MM.1S (cell line): ENCODE results near the gene ESYT3.

Source experiments
- DNase-seq: peaks from one replicate; pipeline ENCODE4 v3.0.0-alpha.2; 2015
- H2AFZ ChIP-seq: fragments of 300-600 bp; sonication (generic); 2 replicates; pipeline ENCODE4 v1.6.0; 2016; ENCODE audit warnings: antibody characterized with exemption, low read length
- H3F3A ChIP-seq: fragments of 300-600 bp; sonication (generic); 2 replicates; pipeline ENCODE4 v1.6.1; 2016; ENCODE audit warnings: mild to moderate bottlenecking, antibody characterized with exemption, low read length, moderate library complexity, mixed read lengths; ENCODE audit not compliant: insufficient read depth
- H3K27ac ChIP-seq: fragments of 300-600 bp; sonication (generic); 2 replicates; pipeline ENCODE4 v1.5.1; 2016; ENCODE audit warnings: mild to moderate bottlenecking, low read length
- H3K27me3 ChIP-seq: fragments of 300-600 bp; sonication (generic); replicated peaks from 2 replicates; pipeline ENCODE4 v1.6.0; 2016; ENCODE audit warnings: low read length; ENCODE audit not compliant: insufficient read depth
- H3K36me3 ChIP-seq: fragments of 300-600 bp; sonication (generic); replicated peaks from 2 replicates; pipeline ENCODE4 v1.6.1; 2016; ENCODE audit warnings: mild to moderate bottlenecking, low read length, mixed read lengths; ENCODE audit not compliant: insufficient read depth
- H3K4me1 ChIP-seq: fragments of 300-600 bp; sonication (generic); 2 replicates; pipeline ENCODE4 v1.6.1; 2016; ENCODE audit warnings: low read length, mixed read lengths
- H3K4me2 ChIP-seq: fragments of 300-600 bp; sonication (generic); 2 replicates; pipeline ENCODE4 v1.6.0; 2016; ENCODE audit warnings: low read depth, low read length
- H3K4me3 ChIP-seq: fragments of 300-600 bp; sonication (generic); 2 replicates; pipeline ENCODE4 v1.5.1; 2016; ENCODE audit warnings: low read length, mixed read lengths
- H3K79me2 ChIP-seq: fragments of 300-600 bp; sonication (generic); 2 replicates; pipeline ENCODE4 v1.6.1; 2016; ENCODE audit warnings: mixed run types, low read length, mixed read lengths
- H3K9ac ChIP-seq: fragments of 300-600 bp; sonication (generic); 2 replicates; pipeline ENCODE4 v1.6.1; 2016; ENCODE audit warnings: low read length, mixed read lengths
- H3K9me2 ChIP-seq: fragments of 300-600 bp; sonication (generic); replicated peaks from 2 replicates; pipeline ENCODE4 v1.6.1; 2016; ENCODE audit warnings: mild to moderate bottlenecking, low read length, mixed read lengths; ENCODE audit not compliant: insufficient read depth
- H3K9me3 ChIP-seq: fragments of 300-600 bp; sonication (generic); replicated peaks from 2 replicates; pipeline ENCODE4 v1.6.1; 2016; ENCODE audit warnings: mild to moderate bottlenecking, low read length, mixed read lengths; ENCODE audit not compliant: insufficient read depth
- H4K20me1 ChIP-seq: fragments of 300-600 bp; sonication (generic); 2 replicates; pipeline ENCODE4 v1.6.1; 2016; ENCODE audit warnings: mild to moderate bottlenecking, low read length, moderate library complexity, mixed read lengths; ENCODE audit not compliant: insufficient read depth
- CTCF ChIP-seq: fragments of 300-600 bp; sonication (generic); IDR thresholded peaks from 2 replicates; pipeline ENCODE4 v1.5.1; 2016; ENCODE audit warnings: antibody characterized with exemption, low read length, mixed read lengths
- EZH2 ChIP-seq: fragments of 300-600 bp; sonication (generic); optimal IDR thresholded peaks from 2 replicates; pipeline ENCODE3; 2017; ENCODE audit warnings: low read depth, mild to moderate bottlenecking, antibody characterized with exemption, low read length, mixed read lengths
- EZH2phosphoT487 ChIP-seq: fragments of 300-600 bp; sonication (generic); IDR thresholded peaks from 2 replicates; pipeline ENCODE4 v1.6.1; 2018; ENCODE audit warnings: antibody characterized with exemption, low read length

Gene ESYT3

GRCh38 chr3:138497851-138498250 is 63.4 kb downstream of the ESYT3 start:
- H3F3A ChIP-seq: no peaks in the 10 kb centered on the region
- H3K36me3 ChIP-seq: no peaks in the 10 kb centered on the region
- no peak for DNase-seq
- H3K9me2 ChIP-seq: no peaks in the 10 kb centered on the region
- no peaks in the 10 kb centered on the region for H3K9me3 ChIP-seq
- H3K4me3 ChIP-seq: no peak overlapping the region
- no peak overlapping the region for H3K4me2 ChIP-seq
- no peak overlapping the region for H2AFZ ChIP-seq
- TF ChIP-seq EZH2phosphoT487: no peak
- TF ChIP-seq EZH2: no peak
- no peak overlapping the region for H3K9ac ChIP-seq
- no peak overlapping the region for H3K27ac ChIP-seq
- no peaks in the 10 kb centered on the region for H4K20me1 ChIP-seq
- H3K4me1 ChIP-seq: no peaks in the 10 kb centered on the region
- no peaks in the 10 kb centered on the region for H3K79me2 ChIP-seq
- no peaks in the 10 kb centered on the region for H3K27me3 ChIP-seq

GRCh38 chr3:138498991-138499390 is 64.6 kb downstream of the ESYT3 start:
- no peak overlapping the region for H3K4me2 ChIP-seq
- no peaks in the 10 kb centered on the region for H3K9me2 ChIP-seq
- H3K36me3 ChIP-seq: no peaks in the 10 kb centered on the region
- TF ChIP-seq EZH2phosphoT487: no peak
- TF ChIP-seq EZH2: no peak
- no peak for TF ChIP-seq CTCF
- H2AFZ ChIP-seq: no peak overlapping the region
- H3K27ac ChIP-seq: no peak overlapping the region
- DNase-seq: no peak
- H3K9ac ChIP-seq: no peak overlapping the region
- no peaks in the 10 kb centered on the region for H3K79me2 ChIP-seq
- no peak overlapping the region for H3K4me3 ChIP-seq
- no peaks in the 10 kb centered on the region for H3K9me3 ChIP-seq
- H3K4me1 ChIP-seq: no peaks in the 10 kb centered on the region
- H3K27me3 ChIP-seq: no peaks in the 10 kb centered on the region
- no peaks in the 10 kb centered on the region for H4K20me1 ChIP-seq
- no peaks in the 10 kb centered on the region for H3F3A ChIP-seq

GRCh38 chr3:138507524-138507923 is 73.1 kb downstream of the ESYT3 start:
- Histone ChIP-seq H2AFZ (no peak overlapping the region), H3F3A (no peaks in the 10 kb centered on the region), H4K20me1 (no peaks in the 10 kb centered on the region), H3K4me2 (no peak overlapping the region), H3K36me3 (no peaks in the 10 kb centered on the region), H3K9me2 (no peaks in the 10 kb centered on the region), H3K4me1 (no peaks in the 10 kb centered on the region), H3K79me2 (no peaks in the 10 kb centered on the region), H3K4me3 (no peak overlapping the region), H3K9me3 (no peaks in the 10 kb centered on the region), H3K9ac (no peak overlapping the region), H3K27ac (no peak overlapping the region), H3K27me3 (no peaks in the 10 kb centered on the region)
- DNase-seq: no peak
- no peak for TF ChIP-seq EZH2
- no peak for TF ChIP-seq EZH2phosphoT487

- no peaks in the 10 kb centered on the region for H3K9me2 ChIP-seq
Observed at GRCh38 chr3:138509586-138509985, 75.2 kb downstream of the ESYT3 start.

More at GRCh38 chr3:138509586-138509985, 75.2 kb downstream of the ESYT3 start:
- Histone ChIP-seq H3K36me3 (no peaks in the 10 kb centered on the region), H3F3A (no peaks in the 10 kb centered on the region), H3K27me3 (no peaks in the 10 kb centered on the region), H4K20me1 (no peaks in the 10 kb centered on the region), H3K4me3 (no peak overlapping the region), H2AFZ (no peak overlapping the region), H3K4me1 (no peaks in the 10 kb centered on the region), H3K27ac (no peak overlapping the region), H3K9ac (no peak overlapping the region), H3K9me3 (no peaks in the 10 kb centered on the region), H3K79me2 (no peaks in the 10 kb centered on the region), H3K4me2 (no peak overlapping the region)
- no peak for DNase-seq
- TF ChIP-seq CTCF (no peak), EZH2phosphoT487 (no peak), EZH2 (no peak)
